Measurements from ENCODE around the gene MAP3K15. TPM values are rescaled to one million over a fixed set of nuclear protein-coding genes. Genes with fewer than 3 reads are reported as not detected.

Gene MAP3K15
- polyA plus RNA-seq, 1 donor (not counting 4 experiments of a cell fraction or from before 2014, with no cell fraction given): 0.03 TPM

DNA sequence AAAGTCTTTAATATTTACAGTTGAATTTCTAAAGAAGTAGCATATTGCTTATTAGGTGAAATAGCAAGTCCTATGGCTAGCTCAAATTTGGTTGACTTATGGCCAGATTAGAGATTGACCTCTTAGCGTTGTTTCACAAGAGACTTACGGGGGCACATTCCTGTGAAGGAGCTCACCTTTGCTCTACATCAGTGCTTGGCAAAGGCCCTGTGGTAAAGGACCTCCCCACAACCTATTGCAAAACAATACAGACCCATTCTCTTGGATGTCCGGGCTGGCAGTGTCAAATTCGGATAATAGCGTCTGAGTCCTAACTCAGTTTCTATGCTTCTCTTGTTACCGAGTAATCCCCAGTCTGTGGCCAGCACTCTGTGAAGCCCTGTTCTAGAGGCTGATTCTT, 160.7 kb downstream of the MAP3K15 start:
- no peak overlapping the region for H3K27ac ChIP-seq (ENCODE audit: control insufficient read depth, insufficient read depth, low read length)
- H3K9ac ChIP-seq (ENCODE audit: control insufficient read depth, extremely low read depth, insufficient read depth, low read length): no peak overlapping the region
- H3K4me3 ChIP-seq (ENCODE audit: control insufficient read depth in 2 of 3, extremely low read depth in 1 of 3, insufficient read depth in 2 of 3, low read depth in 1 of 3, low read length in 3 of 3): no peak overlapping the region
- dilution Hi-C loops (cut with MboI; ENCODE audit: extremely low pct_ligation_motif_present, low sequenced_read_pairs): no loop called here
- no peaks in the 10 kb centered on the region for H3K27me3 ChIP-seq (ENCODE audit: control insufficient read depth, extremely low read depth, insufficient read depth, low read length)
- no peaks in the 10 kb centered on the region for H3K9me3 ChIP-seq (ENCODE audit: control insufficient read depth, low read depth, low read length)
- TF ChIP-seq, protein P1, sequence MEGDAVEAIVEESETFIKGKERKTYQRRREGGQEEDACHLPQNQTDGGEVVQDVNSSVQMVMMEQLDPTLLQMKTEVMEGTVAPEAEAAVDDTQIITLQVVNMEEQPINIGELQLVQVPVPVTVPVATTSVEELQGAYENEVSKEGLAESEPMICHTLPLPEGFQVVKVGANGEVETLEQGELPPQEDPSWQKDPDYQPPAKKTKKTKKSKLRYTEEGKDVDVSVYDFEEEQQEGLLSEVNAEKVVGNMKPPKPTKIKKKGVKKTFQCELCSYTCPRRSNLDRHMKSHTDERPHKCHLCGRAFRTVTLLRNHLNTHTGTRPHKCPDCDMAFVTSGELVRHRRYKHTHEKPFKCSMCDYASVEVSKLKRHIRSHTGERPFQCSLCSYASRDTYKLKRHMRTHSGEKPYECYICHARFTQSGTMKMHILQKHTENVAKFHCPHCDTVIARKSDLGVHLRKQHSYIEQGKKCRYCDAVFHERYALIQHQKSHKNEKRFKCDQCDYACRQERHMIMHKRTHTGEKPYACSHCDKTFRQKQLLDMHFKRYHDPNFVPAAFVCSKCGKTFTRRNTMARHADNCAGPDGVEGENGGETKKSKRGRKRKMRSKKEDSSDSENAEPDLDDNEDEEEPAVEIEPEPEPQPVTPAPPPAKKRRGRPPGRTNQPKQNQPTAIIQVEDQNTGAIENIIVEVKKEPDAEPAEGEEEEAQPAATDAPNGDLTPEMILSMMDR (optimal IDR thresholded peaks at IDR 0.05 in 1 of 3, IDR thresholded peaks at IDR 0.05 in 1 of 3, conservative IDR thresholded peaks at IDR 0.05 in 1 of 3; ENCODE audit: extremely low read depth in 1 of 3, insufficient read depth in 2 of 3, low read length in 3 of 3): no peak
- no peak for TF ChIP-seq EZH2 (IDR thresholded peaks at IDR 0.05; ENCODE audit: low read length)
- H2AFZ ChIP-seq (ENCODE audit: control insufficient read depth, low read length): no peak overlapping the region
- FAIRE-seq (no peak), DNase-seq (ENCODE audit: low read depth, low spot score) (no peak)
- H3K79me2 ChIP-seq (ENCODE audit: control insufficient read depth, insufficient read depth, low read length): no peaks in the 10 kb centered on the region
- H3K9me1 ChIP-seq (ENCODE audit: control insufficient read depth, extremely low read depth, insufficient read depth, low read length): no peaks in the 10 kb centered on the region
- H4K20me1 ChIP-seq (ENCODE audit: control insufficient read depth, extremely low read depth, insufficient read depth, low read length): no peaks in the 10 kb centered on the region
- H3K4me1 ChIP-seq (ENCODE audit: control insufficient read depth, extremely low read depth, insufficient read depth, low read length): no peaks in the 10 kb centered on the region
- peaks cover 0 to 19% of the 10 kb centered on the region in 2 experiments for H3K36me3 ChIP-seq (ENCODE audit: control insufficient read depth in 2 of 2, extremely low read depth in 1 of 2, insufficient read depth in 2 of 2, low read length in 2 of 2)
- no peak overlapping the region for H3K4me2 ChIP-seq (ENCODE audit: control insufficient read depth, extremely low read depth, insufficient read depth, low read depth, low read length)

DNA sequence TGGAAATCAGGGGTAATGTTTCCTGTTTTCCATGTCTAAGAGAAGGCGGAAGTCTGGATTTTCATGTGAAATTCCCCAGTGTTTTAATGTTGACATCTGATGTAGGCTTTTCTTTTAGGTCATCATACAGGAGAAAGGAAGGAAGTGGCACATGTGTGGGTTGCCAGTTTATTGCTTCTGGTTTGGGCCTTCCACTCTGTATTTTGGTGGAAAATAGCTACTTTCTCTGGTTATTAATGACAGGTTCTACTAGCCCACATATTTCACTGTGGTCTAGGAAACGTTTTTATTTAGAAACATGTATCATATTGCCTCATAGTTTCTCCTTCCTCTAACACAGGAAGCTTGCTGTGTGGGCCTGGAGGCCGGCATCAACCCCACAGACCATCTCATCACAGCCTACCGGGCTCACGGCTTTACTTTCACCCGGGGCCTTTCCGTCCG, 164.3 kb downstream of the MAP3K15 start:
- no peak for DNase-seq (ENCODE audit: low read depth, low spot score)
- H4K20me1 ChIP-seq (ENCODE audit: control insufficient read depth, extremely low read depth, insufficient read depth, low read length): no peaks in the 10 kb centered on the region
- H2AFZ ChIP-seq (ENCODE audit: control insufficient read depth, low read length): no peak overlapping the region
- H3K9me3 ChIP-seq (ENCODE audit: control insufficient read depth, low read depth, low read length): no peaks in the 10 kb centered on the region
- dilution Hi-C loops (cut with MboI; ENCODE audit: extremely low pct_ligation_motif_present, low sequenced_read_pairs): no loop called here
- no peak overlapping the region for H3K4me2 ChIP-seq (ENCODE audit: control insufficient read depth, extremely low read depth, insufficient read depth, low read depth, low read length)
- H3K79me2 ChIP-seq (ENCODE audit: control insufficient read depth, insufficient read depth, low read length): peaks cover 19% of the 10 kb centered on the region
- no peak overlapping the region for H3K27ac ChIP-seq (ENCODE audit: control insufficient read depth, insufficient read depth, low read length)
- H3K4me3 ChIP-seq (ENCODE audit: control insufficient read depth in 2 of 3, extremely low read depth in 1 of 3, insufficient read depth in 2 of 3, low read depth in 1 of 3, low read length in 3 of 3): no peak overlapping the region
- FAIRE-seq: no peak
- H3K4me1 ChIP-seq (ENCODE audit: control insufficient read depth, extremely low read depth, insufficient read depth, low read length): no peaks in the 10 kb centered on the region
- no peak for TF ChIP-seq EZH2 (IDR thresholded peaks at IDR 0.05; ENCODE audit: low read length)
- TF ChIP-seq, protein P1 (optimal IDR thresholded peaks at IDR 0.05 in 1 of 3, IDR thresholded peaks at IDR 0.05 in 1 of 3, conservative IDR thresholded peaks at IDR 0.05 in 1 of 3; ENCODE audit: extremely low read depth in 1 of 3, insufficient read depth in 2 of 3, low read length in 3 of 3): no peak
- no peak overlapping the region for H3K9ac ChIP-seq (ENCODE audit: control insufficient read depth, extremely low read depth, insufficient read depth, low read length)
- H3K9me1 ChIP-seq (ENCODE audit: control insufficient read depth, extremely low read depth, insufficient read depth, low read length): no peaks in the 10 kb centered on the region
- no peaks in the 10 kb centered on the region for H3K27me3 ChIP-seq (ENCODE audit: control insufficient read depth, extremely low read depth, insufficient read depth, low read length)
- peaks cover 0 to 18% of the 10 kb centered on the region in 2 experiments for H3K36me3 ChIP-seq (ENCODE audit: control insufficient read depth in 2 of 2, extremely low read depth in 1 of 2, insufficient read depth in 2 of 2, low read length in 2 of 2)

Measured in keratinocyte (primary cell).